Caco-2 (cell line): ENCODE measurements around the gene BLTP3A. TPM values are rescaled to one million over a fixed set of nuclear protein-coding genes. Genes with fewer than 3 reads are reported as not detected.

Source experiments
- BruUV-seq: library from RNA; stranded (reverse); fragments of 400-500 nt; replicated peaks from 2 replicates; lab custom pipeline; 2021; lab: Mats Ljungman, UMichigan
- CTCF ChIA-PET: fragments of 300-600 bp; sonication (Branson Sonifier 250); formaldehyde crosslinking; loops from one replicate; lab custom pipeline; 2022; ENCODE audit warnings: antibody characterized with exemption; lab: Charles Lee
- POLR2A ChIA-PET: fragments of 300-600 bp; sonication (Branson Sonifier 250); formaldehyde crosslinking; loops from one replicate; lab custom pipeline; 2022; ENCODE audit warnings: antibody characterized with exemption; lab: Charles Lee
- DNase-seq, 2 experiments: peaks; one replicate each; pipeline versions ENCODE4 v3.0.0 to v3.0.0-alpha.2; 2020 to 2022
- H3K27me3 ChIP-seq: replicated peaks from 2 replicates; pipeline ENCODE4 v1.6.0; 2011; ENCODE audit warnings: low read length; ENCODE audit not compliant: control insufficient read depth, insufficient read depth
- H3K36me3 ChIP-seq: 2 replicates; pipeline ENCODE4 v1.5.1; 2011; ENCODE audit warnings: low read length; ENCODE audit not compliant: control insufficient read depth, insufficient read depth
- H3K4me1 ChIP-seq: fragments of 250-450 bp; sonication (Bioruptor Pico); 2 replicates; pipeline ENCODE4 v1.5.1; 2020; ENCODE audit warnings: mild to moderate bottlenecking
- H3K4me3 ChIP-seq: 2 replicates; pipeline ENCODE4 v1.5.1; 2011; ENCODE audit warnings: low read depth, mild to moderate bottlenecking, control low read depth, low read length
- H3K9me3 ChIP-seq: fragments of 250-450 bp; sonication (Bioruptor Pico); 2 replicates; pipeline ENCODE4 v1.5.1; 2020; ENCODE audit warnings: mild to moderate bottlenecking, moderate library complexity
- H3K27ac Mint-ChIP-seq: one replicate; pipeline ENCODE4 v1.8.0; 2022; ENCODE audit warnings: mixed read lengths; ENCODE audit not compliant: unreplicated experiment
- H3K27me3 Mint-ChIP-seq: one replicate; pipeline ENCODE4 v1.8.0; 2022; ENCODE audit warnings: mixed read lengths; ENCODE audit not compliant: insufficient read depth, unreplicated experiment
- H3K36me3 Mint-ChIP-seq: one replicate; pipeline ENCODE4 v1.8.0; 2022; ENCODE audit warnings: mild to moderate bottlenecking, mixed read lengths; ENCODE audit not compliant: insufficient read depth, unreplicated experiment
- H3K4me1 Mint-ChIP-seq: one replicate; pipeline ENCODE4 v1.8.0; 2022; ENCODE audit warnings: low read depth, mixed read lengths; ENCODE audit not compliant: unreplicated experiment
- H3K4me3 Mint-ChIP-seq: one replicate; pipeline ENCODE4 v1.8.0; 2022; ENCODE audit warnings: mild to moderate bottlenecking, moderate library complexity, mixed read lengths; ENCODE audit not compliant: unreplicated experiment
- H3K9me3 Mint-ChIP-seq: one replicate; pipeline ENCODE4 v1.8.0; 2022; ENCODE audit warnings: mixed read lengths; ENCODE audit not compliant: unreplicated experiment
- intact Hi-C: fragments of 100-400 bp; cut with micrococcal nuclease; formaldehyde crosslinking; loops from one replicate; pipeline ENCODE4 v1.10.0; 2022; ENCODE audit not compliant: unreplicated experiment
- total RNA-seq: library from RNA; stranded (reverse); gene quantifications from 2 replicates; pipeline ENCODE4 v1.2.3, GENCODE V29; 2022
- TF ChIP-seq, protein P1 (sequence below), 2 experiments: fragments of 200-600 bp in 1 of 2; IDR thresholded peaks; 1 replicate in 1 of 2; 2 replicates in 1 of 2; pipeline versions ENCODE4 v1.5.1 to v1.8.0; 2011 to 2022; ENCODE audit warnings: antibody characterized with exemption in 1 of 2, control low read depth in 1 of 2, inconsistent platforms in 1 of 2, low read depth in 1 of 2, low read length in 1 of 2, mild to moderate bottlenecking in 1 of 2, moderate library complexity in 1 of 2; ENCODE audit not compliant: insufficient read depth in 1 of 2, severe bottlenecking in 1 of 2, unreplicated experiment in 1 of 2

Gene BLTP3A
- total RNA-seq, 1 experiment from 2014 or later: 41.6 TPM

GRCh38 chr6:34839666-34840352, 47.9 kb downstream of the BLTP3A start:
- ChIA-PET CTCF (no interaction called here), POLR2A (no interaction called here)
- Mint-ChIP-seq H3K27ac (peak overlapping the region; percentile 62), H3K36me3 (peaks cover 76% of the 10 kb centered on the region), H3K9me3 (no peaks in the 10 kb centered on the region), H3K27me3 (no peaks in the 10 kb centered on the region), H3K4me1 (no peaks in the 10 kb centered on the region), H3K4me3 (no peak overlapping the region)
- H3K27me3 ChIP-seq: no peaks in the 10 kb centered on the region
- no peak overlapping the region for H3K4me3 ChIP-seq
- no peaks in the 10 kb centered on the region for H3K4me1 ChIP-seq
- intact Hi-C loops: no loop called here
- BruUV-seq: no TSS peak
- no peaks in the 10 kb centered on the region for H3K36me3 ChIP-seq
- DNase-seq: no peak
- no peaks in the 10 kb centered on the region for H3K9me3 ChIP-seq
- TF ChIP-seq, protein P1, sequence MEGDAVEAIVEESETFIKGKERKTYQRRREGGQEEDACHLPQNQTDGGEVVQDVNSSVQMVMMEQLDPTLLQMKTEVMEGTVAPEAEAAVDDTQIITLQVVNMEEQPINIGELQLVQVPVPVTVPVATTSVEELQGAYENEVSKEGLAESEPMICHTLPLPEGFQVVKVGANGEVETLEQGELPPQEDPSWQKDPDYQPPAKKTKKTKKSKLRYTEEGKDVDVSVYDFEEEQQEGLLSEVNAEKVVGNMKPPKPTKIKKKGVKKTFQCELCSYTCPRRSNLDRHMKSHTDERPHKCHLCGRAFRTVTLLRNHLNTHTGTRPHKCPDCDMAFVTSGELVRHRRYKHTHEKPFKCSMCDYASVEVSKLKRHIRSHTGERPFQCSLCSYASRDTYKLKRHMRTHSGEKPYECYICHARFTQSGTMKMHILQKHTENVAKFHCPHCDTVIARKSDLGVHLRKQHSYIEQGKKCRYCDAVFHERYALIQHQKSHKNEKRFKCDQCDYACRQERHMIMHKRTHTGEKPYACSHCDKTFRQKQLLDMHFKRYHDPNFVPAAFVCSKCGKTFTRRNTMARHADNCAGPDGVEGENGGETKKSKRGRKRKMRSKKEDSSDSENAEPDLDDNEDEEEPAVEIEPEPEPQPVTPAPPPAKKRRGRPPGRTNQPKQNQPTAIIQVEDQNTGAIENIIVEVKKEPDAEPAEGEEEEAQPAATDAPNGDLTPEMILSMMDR (IDR thresholded peaks at IDR 0.05; ENCODE audit: insufficient read depth in 1 of 2, low read depth in 1 of 2, low read length in 1 of 2, severe bottlenecking in 1 of 2, unreplicated experiment in 1 of 2): no peak

Other genes with a start within 250 kb of the BLTP3A start
- 0.67 and 0.77 TPM in 2 replicates for gene SPDEF, start 235.8 kb upstream of the BLTP3A start, total RNA-seq
- 92.1 and 95.9 TPM in 2 replicates for gene ILRUN, start 95.3 kb upstream of the BLTP3A start, total RNA-seq
- 168 and 189 TPM in 2 replicates for gene SNRPC, start 34.6 kb upstream of the BLTP3A start, total RNA-seq
- 26.2 and 28.3 TPM in 2 replicates for gene TAF11, start 96.0 kb downstream of the BLTP3A start, total RNA-seq
- 24.0 and 25.9 TPM in 2 replicates for gene ANKS1A, start 97.2 kb downstream of the BLTP3A start, total RNA-seq